GM19025 (cell line): ENCODE data around the gene KIAA0319L.
"Not testable (repeated sequence)": the region's sequence is repeated elsewhere in the genome, so short reads cannot be mapped to it uniquely, and the experiment has no call there.

ENCODE experiments used
- ATAC-seq: cut with Tn5 transposase; IDR thresholded peaks from one replicate; pipeline ENCODE4 v1.9.1; 2021; ENCODE audit warnings: mild to moderate bottlenecking, low read depth, moderate library complexity; ENCODE audit not compliant: unreplicated experiment

Gene KIAA0319L

GRCh38 chr1:35499652-35500176 is 57.5 kb downstream of the KIAA0319L start:
- ATAC-seq = no peak

- ATAC-seq = no peak
Measured at GRCh38 chr1:35499231-35499630, 58.0 kb downstream of the KIAA0319L start.

- ATAC-seq = no peak
Measured at GRCh38 chr1:35497571-35497970, 59.6 kb downstream of the KIAA0319L start.

GRCh38 chr1:35490250-35490649 is 67.0 kb downstream of the KIAA0319L start:
- ATAC-seq = no peak

DNA sequence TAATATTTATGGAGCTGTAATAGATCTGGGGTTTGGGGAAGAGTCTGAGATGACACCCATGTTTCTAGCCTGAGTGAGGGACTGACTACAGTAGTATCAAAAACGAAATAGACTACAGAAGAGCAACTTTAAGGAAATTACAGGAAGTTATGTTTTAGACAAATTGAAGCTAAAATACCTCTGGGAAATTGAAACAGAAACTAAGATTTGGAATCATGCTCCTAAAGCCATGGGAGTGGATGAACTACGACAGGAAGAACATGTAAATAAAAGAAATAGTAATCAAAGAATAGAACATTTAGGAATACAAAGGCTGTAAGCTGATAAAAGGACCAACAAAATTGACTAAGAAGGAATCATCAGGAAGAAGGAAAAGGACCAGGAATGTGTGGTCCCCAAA is 68.9 kb downstream of the KIAA0319L start:
- no peak for ATAC-seq

DNA sequence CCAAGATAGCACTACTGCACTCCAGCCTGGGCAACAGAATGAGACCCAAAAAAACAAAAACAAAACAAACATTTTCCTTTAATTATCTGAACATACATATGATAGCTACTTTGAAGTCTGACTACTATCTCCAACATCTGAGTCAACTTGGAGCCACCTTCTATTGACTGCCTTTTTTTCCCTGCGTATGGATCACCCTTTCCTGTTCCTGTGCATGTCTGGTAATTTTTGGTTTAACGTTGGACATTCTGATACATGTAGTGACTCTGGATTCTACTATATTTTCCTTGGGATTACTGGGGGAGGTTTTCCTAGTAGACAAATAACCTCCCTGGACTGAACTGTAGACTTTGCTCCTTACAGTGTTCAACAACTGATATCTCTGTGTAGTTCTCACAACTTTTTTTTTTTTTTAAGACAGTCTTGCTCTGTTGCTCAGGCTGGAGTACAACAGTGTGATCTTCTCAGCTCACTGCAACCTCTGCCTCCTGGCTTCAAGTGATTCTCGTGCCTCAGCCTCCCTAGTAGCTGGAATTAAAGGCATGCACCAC is 70.3 kb downstream of the KIAA0319L start:
- no peak for ATAC-seq

DNA sequence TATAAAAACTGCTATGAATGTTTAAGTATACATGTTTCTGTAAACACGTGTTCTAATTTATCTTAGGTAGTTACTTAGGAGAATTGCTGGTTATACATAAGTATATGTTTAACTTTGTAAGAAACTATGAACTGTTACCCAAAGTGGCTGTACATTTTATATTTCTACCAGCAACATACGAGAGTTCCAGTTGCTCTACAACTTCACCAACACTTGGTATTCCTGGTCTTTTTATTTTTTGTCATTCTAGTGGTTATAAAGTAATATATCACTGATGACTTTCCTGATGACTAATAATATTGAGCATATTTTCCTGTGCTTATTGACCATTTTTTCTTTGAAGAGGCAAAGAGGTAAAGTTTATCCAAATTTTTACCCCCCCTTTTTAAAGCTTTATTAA is 76.0 kb downstream of the KIAA0319L start:
- no peak for ATAC-seq

DNA sequence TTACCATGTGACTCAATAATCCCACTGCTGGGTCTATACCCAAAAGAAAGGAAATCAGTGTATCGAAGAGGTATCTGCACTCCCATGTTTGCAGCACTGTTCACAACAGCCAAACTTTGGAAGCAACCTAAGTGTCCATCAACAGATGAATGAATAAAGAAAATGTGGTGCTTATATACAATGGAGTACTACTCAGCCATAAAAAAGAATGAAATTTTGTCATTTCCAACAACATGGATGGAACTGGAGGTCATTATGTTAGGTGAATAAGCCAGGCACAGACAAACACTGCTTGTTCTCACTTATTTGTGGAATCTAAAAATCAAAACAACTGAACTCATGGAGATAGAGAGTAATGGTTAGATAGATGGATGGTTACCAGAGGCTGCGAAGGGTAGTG is 79.3 kb downstream of the KIAA0319L start:
- ATAC-seq = no peak

GRCh38 chr1:35475856-35476674 is 81.1 kb downstream of the KIAA0319L start:
- no peak for ATAC-seq

DNA sequence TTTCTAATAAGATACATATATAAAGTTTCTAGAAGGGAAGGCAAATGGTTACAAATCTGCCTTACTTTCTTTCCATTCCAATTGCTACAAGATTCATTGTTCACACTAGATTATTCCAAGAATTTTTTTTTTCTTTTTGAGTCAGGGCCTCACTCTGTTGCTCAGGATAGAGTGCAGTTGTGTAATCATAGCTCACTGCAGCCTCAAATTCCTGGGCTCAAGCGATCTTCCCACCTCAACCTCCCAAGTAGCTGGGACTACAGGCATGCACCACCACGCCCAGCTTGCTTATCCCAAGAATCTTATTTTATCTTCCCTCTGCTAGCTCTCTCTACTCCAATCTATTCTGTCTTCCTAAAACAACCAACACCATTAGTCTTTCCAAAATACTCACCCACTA is 81.8 kb downstream of the KIAA0319L start:
- ATAC-seq = no peak

DNA sequence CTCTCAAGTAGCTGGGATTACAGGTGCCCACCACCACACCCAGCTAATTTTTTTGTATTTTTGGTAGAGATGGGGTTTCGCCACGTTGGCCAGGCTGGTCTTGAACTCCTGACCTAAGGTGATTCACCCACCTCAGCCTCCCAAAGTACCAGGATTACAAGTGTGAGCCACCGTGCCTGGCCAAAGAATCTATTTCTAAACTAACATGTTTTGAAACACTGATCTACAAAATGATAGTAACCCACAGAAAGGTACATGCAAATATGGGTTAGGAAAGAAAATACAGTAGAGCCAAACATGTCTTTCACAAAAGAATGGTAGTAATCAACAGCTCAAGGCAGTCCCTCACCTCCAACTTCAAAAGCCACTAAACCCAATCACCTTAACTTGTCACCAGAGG is 84.0 kb downstream of the KIAA0319L start:
- not testable (repeated sequence) for ATAC-seq

DNA sequence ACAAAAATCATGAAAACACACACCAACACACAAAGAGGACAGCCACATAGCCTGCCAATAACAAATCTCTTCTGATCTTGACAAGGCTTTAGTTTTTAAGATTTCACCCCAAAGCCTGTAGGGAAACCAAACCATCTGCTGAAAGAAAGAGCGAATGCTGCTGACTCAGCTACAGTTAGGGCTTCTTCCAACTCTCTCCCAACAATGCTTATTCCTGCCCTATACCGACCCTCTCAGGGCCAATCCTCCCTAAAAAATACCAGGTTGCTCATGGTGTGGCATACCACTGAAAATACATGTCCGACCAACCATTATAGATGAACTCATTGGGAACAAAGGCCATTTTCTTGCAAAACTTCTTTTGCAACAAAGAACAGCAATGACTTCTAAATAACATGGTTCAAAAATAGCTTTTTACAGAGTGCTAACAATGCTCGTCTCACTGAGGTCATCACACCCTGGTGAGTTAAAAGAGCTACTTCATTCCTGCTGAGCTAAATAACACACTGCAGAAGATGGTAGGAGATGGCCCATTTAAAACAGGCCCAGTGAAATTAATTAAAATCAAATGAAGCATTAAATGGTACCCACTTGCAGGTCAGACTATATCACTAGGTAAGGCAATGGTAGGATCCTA is 86.1 kb downstream of the KIAA0319L start:
- ATAC-seq = no peak

- ATAC-seq = no peak
Measured at GRCh38 chr1:35466120-35466519, 91.1 kb downstream of the KIAA0319L start.

GRCh38 chr1:35463749-35464148 is 93.5 kb downstream of the KIAA0319L start:
- ATAC-seq = not testable (repeated sequence)

- no peak for ATAC-seq
Measured at GRCh38 chr1:35463232-35463631, 94.0 kb downstream of the KIAA0319L start.

DNA sequence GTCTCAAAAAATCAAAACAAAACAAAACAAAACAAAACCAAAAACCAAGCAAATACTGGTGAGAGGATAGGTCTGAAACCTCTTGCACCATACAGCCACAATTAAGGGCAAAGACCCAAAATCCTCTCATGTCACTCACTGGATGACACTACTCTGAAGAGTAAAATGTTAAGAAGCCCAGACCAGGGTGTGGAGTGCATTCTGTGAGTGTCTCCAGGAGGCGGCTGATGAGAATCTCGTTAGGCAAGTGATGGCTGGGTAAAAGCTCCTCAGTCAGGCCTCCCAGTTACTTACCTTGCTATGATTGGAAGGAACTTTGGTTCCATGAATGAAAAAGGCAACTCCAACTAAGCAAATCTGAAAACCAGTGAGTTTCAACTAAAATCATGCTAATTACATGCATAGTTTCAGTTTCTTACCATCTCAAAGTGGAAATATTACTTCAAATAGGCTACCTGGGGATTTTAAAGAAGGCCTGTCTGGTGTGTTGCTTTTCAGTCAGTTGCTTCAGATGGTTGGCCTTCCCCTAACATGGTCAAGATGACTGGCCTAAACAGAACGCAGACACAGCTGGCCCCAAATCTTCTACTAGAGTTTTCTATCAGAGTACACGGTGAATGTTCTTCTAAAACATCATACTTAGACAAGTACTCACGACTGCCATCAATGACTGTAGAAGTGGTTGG is 95.1 kb downstream of the KIAA0319L start:
- no peak for ATAC-seq

DNA sequence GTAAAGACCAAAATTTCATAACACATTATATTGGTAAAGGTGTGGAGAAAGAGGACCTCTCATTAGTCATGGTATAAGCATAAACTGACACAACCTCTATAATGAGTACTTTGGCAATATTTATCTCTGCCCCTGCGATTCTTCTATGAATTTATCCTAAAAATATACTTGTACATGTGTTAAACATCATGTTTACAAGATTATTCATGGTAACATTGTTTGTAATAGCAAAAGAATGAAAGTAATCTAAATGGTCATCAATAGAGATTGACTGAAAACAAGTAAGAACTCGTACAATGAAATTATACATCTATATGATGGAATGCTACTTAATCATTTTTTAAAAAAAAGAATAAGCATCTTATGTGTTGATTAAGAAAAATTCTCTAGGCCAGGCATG is 96.4 kb downstream of the KIAA0319L start:
- ATAC-seq = no peak

GRCh38 chr1:35454616-35455015 is 102.6 kb downstream of the KIAA0319L start:
- no peak for ATAC-seq

DNA sequence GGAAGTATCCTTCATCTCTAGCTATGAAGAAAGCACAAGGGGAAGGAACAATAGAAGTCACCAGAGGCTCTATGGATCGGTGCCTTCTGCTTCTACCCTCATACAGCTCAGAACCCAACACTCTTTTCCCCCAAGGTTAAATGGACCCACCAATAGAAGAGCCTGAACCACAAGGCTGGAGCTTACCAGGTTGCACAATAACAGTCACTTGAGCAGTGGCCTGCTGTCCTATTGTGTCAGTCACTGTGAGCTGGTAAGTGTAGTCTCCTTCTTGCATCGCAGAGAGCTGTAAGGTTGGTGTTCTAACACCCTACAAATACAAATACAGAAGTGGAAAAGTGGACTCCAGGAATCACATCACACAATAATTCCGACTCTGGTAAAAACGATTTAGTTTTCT is 103.0 kb downstream of the KIAA0319L start:
- ATAC-seq = no peak

- ATAC-seq = no peak
Measured at GRCh38 chr1:35453031-35453430, 104.2 kb downstream of the KIAA0319L start.
